Fibroblast of villous mesenchyme (primary cell): ENCODE results near the gene ADAM29. TPM values are rescaled to one million over a fixed set of nuclear protein-coding genes. Genes with fewer than 3 reads are reported as not detected.
"Not testable (repeated sequence)": the region's sequence is repeated elsewhere in the genome, so short reads cannot be mapped to it uniquely, and the experiment has no call there.

Source experiments
- DNase-seq: peaks from one replicate; pipeline ENCODE4 v3.0.0-alpha.2; 2010; ENCODE audit warnings: low read depth
- H3K4me3 ChIP-seq: 2 replicates; pipeline ENCODE4 v1.5.1; 2011; ENCODE audit warnings: low read depth, mild to moderate bottlenecking, low read length
- CTCF ChIP-seq: IDR thresholded peaks from 2 replicates; pipeline ENCODE4 v1.5.1; 2012; ENCODE audit warnings: low read depth, mild to moderate bottlenecking, low read length; ENCODE audit not compliant: insufficient read depth
- total RNA-seq: library from RNA; depleted of rRNA; stranded (reverse); fragments of >200 nt; gene quantifications from 2 replicates; pipeline ENCODE4 v1.2.3, GENCODE V29; 2012

ADAM29 gene
- total RNA-seq: not detected in 2 replicates

DNA sequence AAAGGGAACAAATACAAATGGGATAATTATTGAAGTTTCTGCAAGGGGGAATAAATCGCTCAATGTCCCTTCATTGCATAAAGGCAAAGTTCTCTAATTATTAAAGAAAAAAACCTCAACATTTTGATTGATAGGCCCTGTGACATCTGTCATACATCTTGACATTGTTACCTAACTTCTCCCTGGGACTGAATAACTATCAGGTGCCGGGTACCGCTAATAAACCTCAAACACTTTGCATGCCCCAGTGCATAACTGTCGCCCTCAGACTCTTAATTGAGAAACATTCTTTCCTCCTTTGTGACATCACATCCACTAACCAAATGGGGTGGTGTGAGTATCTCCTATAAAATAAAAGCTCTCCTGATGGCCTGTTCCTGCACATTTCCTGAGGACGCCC, at the start of gene ADAM29:
TSS of gene ADAM29 (plus strand) at position 301 of the 400 bp plus-strand sequence. CDS start 57,168 bp downstream, outside the sequence.
- no peak for DNase-seq
- H3K4me3 ChIP-seq: no peak within 1 kb of the TSS
- no peak for TF ChIP-seq CTCF

DNA sequence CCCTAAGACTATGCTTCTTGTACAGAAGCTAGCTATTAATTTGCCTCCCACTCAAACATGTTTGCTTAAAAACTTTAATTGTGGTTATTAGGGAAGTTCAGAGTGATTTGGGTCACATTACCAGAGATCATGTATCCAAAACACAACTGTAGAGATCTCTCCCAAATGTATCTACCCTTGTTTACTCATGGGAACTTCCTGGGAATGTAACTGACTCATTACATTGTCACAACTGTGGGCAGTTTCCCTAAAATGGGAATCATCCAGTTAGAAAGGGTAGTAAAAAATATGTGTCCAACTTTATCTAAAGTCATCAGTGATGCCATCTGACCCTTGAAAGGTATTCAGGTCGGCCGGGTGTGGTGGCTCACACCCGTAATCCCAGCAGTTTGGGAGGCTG, 48.8 kb upstream of the ADAM29 start:
- DNase-seq: no peak
- no peak for TF ChIP-seq CTCF
- H3K4me3 ChIP-seq: no peak overlapping the region

GRCh38 chr4:174870311-174870710, 47.8 kb upstream of the ADAM29 start:
- no peak overlapping the region for H3K4me3 ChIP-seq
- DNase-seq: no peak

GRCh38 chr4:174871407-174871806, 46.8 kb upstream of the ADAM29 start:
- no peak overlapping the region for H3K4me3 ChIP-seq
- DNase-seq: no peak
- no peak for TF ChIP-seq CTCF

More at GRCh38 chr4:174870311-174870710, 47.8 kb upstream of the ADAM29 start:
- no peak for TF ChIP-seq CTCF

GRCh38 chr4:174873146-174873545, 45.0 kb upstream of the ADAM29 start:
- DNase-seq, H3K4me3 ChIP-seq: not testable (repeated sequence)

GRCh38 chr4:174873931-174874330, 44.2 kb upstream of the ADAM29 start:
- peak; percentile 26 for TF ChIP-seq CTCF
- H3K4me3 ChIP-seq: no peak overlapping the region
- DNase-seq: peak; percentile 7

- no peak overlapping the region for H3K4me3 ChIP-seq
- DNase-seq: no peak
- TF ChIP-seq CTCF: no peak
Observed at GRCh38 chr4:174874898-174875297, 43.3 kb upstream of the ADAM29 start.

GRCh38 chr4:174880001-174880400, 38.2 kb upstream of the ADAM29 start:
- H3K4me3 ChIP-seq: no peak overlapping the region
- TF ChIP-seq CTCF: no peak
- no peak for DNase-seq
